Right hindlimb (tissue), 1 donor: ENCODE measurements around the gene IGSF21.

Experiments
- DNase-seq: peaks from one replicate; pipeline ENCODE4 v3.0.0-alpha.2; 2018

Gene IGSF21

DNA sequence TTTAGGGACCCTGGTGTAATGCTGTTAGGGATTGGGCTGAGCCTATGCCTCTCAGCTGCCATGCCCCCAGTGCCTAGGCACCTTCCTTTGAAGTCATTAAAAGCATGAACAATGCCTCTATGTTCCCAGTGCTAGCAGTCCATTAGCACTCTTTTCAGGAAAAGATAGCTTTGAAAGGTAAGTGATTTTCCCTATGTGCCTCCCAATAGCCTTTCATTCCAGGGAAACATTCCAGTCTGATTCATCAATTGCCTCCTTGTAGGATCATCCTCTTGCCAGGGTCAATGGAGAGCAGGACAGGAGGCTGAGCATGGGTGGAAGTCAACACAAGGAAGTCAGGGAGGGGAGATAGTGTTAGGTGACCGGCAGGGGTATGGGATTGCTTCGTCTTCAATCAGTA, 8.6 kb upstream of the IGSF21 start:
- no peak for DNase-seq

DNA sequence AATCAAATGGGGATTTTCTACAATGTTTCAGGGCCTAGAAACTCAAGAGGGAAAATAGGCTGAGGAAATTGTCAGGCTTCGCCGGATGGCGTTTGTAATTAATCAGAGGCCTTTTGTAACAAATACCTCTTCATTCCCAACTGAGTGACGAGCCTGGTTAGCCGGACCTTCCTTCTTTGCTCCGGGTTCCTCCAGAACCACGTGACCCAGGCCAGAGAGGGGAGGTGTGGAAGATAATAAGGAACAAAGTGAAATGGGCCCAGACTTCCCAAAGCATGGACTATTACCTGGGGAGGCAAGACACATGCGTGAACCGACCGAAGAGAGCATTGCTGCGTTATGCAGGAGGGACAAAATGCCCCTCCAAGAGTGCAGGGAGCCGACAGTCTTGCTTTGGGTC, 7.5 kb upstream of the IGSF21 start:
- no peak for DNase-seq

DNA sequence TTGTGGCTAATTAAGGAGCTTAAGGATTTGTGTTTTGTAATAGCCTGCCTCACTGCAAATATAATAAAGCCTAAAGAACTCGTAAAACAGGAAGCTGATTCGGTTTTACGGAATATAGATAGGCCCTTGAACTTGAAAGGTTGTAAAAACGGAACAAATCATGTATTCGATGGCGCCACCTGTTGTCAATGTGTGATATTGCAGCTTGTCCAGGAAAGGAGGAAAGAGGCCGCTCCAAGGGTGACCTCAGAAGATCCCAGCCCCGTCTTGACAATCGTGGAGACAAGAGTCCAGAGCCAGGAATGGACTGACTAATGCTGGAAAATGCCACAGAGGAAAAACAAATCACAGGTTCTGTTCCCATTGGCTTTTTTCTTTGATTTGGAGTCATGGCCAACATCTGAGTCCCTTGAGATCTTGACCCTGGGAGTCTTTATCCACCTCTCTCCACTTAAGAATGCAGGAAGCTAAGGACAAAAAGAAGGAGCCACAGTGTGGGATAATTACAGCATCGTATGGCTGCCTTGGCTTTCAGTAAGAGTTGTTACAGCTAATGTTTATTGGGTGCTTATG, 7.0 kb upstream of the IGSF21 start:
- peak; percentile 70 for DNase-seq

DNA sequence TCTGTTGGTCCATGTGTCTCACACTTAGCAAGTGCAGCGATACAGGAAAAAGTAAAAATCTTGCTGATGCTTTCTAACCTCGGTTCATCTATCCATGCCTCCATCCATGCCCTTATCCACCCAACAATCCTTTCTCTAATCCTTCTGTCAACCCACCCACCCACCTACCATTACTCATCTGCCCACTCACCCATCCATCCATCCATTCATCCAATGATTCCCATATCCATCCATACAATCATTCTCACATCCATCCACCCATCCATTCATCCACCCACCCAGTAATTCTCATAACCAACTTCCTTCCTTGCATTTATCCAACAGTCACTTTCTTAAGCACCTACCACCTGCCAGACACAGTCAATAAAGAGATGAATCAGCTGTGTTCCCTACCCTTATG, 6.1 kb upstream of the IGSF21 start:
- DNase-seq, result no peak

- no peak for DNase-seq
Observed at GRCh38 chr1:18103788-18104421, 3.7 kb upstream of the IGSF21 start.

- no peak for DNase-seq
Observed at GRCh38 chr1:18104546-18105100, 3.0 kb upstream of the IGSF21 start.

GRCh38 chr1:18105196-18105595, 2.4 kb upstream of the IGSF21 start:
- no peak for DNase-seq

DNA sequence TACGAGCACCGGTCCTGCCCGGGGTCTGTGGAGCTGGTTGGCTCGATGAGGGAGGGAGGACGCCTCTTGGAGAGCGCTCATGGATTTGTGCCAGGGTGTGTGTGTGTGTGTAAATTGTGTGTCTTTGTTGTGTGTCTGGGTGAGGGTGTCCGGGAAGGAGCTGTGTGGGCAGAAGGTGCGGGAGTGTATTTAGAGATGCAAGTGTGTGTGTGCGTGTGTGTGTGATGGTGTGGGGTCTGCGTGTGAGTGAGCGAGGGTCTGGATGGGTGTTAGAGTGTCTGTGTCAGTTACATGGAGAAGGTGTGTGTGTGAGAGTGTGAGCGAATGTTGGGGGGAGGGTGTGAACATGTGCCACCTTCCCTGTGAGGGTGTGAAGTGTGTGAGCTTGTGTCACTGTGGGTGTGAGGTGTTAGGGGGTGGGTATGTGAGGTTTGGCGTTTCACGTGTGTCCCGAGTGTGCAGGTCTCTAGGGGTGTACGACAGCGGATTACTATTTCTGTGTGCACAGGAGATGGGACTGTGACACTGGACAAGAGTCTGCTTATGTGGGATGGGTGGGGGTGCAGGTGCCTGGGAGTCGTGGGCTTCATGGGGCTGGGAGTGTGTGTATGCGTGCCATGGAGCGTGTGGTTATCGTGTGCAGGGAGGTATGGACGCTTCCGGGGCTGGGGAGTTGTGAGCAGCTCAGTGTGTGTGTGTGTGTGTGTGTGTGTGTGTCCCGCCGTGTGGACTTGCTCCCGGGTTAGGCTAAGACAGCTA, 880 bp downstream of the IGSF21 start:
- DNase-seq, result no peak

DNA sequence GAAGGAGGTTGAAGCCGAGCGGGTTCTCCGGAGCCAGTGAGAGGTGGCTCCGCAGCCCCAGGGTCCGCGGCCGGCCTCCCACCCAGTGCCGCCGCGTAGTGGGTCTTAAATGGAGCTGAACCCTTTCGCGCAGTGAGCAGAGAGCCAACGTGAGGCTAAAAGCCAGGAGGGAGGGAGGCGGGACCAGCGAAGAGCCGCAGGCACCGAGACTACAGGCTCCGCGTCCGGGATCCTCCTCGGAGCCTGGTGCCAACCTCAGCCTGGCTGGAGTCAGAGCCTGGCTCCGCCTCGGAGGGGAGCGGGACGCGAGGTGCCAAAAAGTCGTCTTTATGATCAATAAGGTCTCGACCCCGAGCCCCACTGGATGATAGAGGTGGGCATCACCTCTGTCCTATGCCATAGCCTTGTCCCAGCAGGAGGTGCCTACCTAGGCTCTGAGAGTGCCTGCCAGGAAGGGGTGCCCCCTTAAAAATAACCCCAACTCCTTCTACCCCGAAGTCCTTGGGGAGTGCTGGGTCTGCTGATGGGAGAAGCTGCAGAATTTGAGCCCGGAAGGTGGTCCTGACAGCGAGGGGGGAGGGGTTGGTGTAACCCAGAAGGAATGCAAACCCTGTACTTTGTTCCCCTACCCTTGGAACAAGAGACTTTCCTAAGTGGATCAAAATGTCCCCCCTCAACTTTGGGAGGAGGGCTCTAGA, 1.6 kb downstream of the IGSF21 start:
- DNase-seq, result no peak

GRCh38 chr1:18109756-18110597, 2.4 kb downstream of the IGSF21 start:
- DNase-seq, result no peak

- no peak for DNase-seq
Observed at GRCh38 chr1:18110598-18110939, 3.0 kb downstream of the IGSF21 start.

DNA sequence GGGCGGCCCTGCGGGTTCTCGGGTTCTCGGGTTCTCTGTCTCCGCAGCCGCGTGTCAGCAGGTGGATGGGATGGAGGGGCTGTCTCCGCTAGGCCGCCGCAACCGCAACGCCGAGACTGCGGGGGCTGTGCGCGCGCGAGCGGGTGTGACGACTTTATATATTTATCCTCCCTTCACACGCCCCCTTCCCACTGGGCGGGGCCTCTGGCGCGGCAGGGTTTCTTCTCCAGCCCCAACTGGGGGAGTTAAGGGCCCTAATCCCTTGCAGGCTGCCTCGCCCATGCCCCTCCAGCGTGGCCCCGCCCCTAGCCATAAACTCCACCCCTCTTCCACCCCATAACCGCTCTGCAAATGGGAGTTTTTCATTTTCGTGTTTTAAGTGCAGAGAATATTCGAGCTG, 3.4 kb downstream of the IGSF21 start:
- no peak for DNase-seq

DNA sequence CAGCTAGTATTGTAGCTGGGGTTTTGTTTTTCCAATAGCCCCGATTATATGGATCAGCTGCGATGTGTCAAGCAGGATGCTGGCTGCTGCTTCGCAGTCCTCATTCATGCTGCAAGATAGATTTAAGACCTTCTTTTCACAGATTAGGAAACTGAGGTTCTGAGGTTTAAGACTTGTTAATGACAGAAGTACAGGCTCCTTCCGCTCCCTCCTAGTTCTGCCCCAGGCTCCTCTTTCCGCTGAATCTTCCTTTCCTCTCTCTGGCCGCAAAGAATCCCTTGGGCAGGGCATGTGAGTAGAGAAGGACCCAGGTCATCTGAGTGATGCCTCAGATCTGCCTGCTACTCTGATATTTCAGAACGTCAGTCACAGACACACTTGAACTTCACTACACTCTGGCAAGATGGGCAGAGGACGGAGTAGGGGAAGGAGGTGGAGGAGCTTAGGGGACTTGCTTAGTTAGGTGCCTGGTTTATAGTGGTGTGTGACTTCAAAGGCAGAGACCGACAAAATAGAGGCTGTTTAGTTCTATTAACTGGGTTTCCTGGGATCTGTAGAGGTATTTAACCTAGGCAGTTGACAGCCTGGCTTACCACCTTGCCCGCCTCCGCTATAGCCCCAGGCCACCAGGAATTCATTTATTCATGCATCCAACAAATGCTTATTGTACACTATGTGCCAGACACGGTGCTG, 4.2 kb downstream of the IGSF21 start:
- no peak for DNase-seq

DNA sequence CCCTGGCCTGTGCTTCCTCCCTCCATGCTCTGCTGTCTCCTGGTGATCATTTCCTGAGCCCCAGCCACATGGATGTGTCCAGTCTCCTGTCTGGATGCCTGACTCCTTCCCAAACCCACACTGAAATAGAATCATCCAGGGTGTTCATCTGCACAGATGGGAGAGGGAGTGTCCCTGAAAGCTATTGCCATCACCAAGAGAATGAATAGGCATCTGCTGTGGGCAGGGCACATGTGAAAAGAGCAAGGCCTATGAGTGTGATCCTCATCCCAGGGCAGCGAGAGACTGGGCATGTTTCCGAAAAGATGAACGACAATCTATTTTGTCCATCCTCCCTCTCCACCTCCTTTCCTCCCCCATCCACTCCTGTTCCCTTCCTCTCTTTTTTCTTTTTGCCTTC, 5.0 kb downstream of the IGSF21 start:
- no peak for DNase-seq

DNA sequence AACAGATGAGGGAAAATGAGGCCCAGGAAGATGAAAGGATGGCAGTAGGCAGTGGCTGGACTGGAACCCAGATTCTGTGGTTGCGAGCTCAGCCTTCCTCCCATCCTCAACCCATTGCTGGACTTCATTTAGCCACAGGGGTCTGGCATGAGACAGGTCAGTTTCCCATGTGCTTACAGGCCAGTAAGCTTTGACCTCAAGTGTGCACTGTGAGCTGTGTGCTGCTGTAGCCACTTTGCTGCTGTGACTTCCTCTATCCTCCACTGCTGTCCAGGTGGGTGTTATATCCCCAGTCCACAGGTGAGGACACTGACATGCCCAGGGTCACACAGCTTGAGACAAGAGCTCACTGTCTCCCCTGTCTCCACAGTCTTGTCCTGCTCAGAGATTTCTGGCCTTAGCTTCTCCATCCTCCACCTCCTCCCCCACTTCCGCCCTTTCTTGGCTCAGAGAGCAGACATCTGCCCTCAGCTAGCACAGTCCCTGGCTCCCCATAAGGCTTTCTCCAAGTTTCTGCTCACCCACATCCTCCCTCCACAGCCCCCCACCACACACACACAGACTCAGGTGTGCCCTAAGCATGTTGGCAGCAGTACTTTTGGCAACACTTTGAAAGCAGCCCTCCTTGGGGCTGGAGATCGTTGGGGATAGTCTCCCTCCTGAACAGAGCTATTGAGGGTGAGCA, 7.3 kb downstream of the IGSF21 start:
- DNase-seq, result no peak

- DNase-seq, result no peak
Observed at GRCh38 chr1:18116777-18117176, 9.2 kb downstream of the IGSF21 start.

DNA sequence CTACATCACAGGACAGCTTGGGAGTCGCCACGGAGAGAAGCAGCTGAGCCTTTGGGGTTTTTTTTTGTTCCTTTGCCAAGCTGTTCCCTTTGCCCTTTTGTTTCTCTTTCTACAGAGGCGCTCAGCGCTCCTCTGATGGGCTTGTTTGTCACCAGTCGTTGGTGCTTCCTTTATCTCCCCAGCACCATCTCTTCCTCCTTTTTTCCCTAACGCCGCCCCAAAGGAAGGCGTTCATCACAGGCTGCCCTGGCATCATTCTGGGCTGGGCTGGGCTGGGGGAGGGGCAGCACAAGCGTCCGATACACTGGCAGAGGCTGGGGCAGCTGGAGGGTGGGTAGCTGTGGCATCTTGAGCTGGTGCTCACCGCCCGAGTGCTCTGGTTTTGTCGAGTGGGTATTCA, 10.5 kb downstream of the IGSF21 start:
- no peak for DNase-seq

- DNase-seq, result no peak
Observed at GRCh38 chr1:18118491-18118890, 10.9 kb downstream of the IGSF21 start.

DNA sequence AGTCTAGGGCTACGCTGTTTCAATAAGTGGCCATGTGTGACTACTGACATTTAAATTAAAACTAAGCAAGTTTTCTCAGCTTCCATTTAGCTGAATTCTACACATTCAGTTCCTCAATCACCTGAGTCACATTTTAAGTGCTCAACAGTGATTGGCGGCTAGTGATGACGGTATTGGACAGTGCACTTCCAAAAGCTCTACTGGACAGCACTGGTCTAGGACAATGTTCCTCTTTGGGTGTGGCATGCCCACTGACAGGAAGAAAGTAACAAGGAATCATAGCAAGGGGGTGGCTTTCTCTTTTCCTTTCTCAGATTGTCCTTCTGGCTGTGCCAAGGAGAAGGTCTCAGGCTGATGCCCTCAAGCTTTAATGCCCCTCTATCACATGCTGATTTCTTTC, 11.7 kb downstream of the IGSF21 start:
- no peak for DNase-seq

DNA sequence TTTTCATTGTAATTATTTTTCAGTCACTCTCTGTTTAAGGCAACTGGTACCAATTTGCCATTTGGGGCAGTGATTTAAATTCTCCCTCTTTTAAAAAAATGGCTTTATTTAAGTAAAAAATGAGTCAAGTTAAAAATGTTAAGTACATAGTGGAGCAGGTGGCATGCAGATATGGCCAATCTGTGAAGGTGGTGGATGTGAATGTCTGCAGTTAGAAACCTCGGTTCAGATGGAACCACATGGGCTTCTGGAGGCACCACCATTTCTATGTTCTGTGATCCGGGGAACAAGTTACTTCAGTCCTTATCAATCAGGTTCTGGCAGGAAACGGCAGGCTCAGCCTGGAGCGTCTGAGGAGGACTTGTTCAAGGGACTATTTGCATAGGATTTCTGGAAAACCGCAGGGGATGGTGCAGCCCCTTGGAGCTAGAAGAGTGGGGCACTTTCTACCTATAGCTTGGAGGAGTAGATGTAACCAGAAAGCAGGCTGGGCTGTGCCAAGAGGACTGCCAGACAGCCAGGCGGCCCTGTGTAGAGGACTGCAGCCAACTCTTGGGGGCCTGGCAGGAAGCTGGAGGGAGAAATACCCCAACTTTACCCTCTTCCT, 12.3 kb downstream of the IGSF21 start:
- DNase-seq, result no peak

DNA sequence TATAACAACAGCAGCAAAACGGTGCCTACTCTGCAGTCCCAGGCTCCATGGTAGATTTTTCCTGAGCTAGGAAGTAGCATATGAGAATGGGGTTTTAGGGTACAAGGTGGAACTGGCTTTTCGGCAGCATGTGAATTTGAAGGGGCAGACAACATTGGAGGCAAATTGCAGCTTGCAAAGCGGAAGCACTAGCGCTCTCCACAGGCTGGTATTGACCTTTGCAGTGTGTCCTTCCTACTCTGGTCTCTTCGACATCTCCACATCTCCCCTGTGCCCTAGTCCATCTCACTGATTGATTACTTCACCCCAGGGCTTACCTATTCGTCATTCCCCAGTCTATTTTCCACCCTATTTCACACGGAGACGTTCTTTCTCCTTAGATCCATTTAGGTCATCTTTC, 13.0 kb downstream of the IGSF21 start:
- no peak for DNase-seq
